NB4 (cell line): ENCODE results near the gene FOXP1.

Source experiments
- CTCF ChIP-seq: IDR thresholded peaks from one replicate; pipeline ENCODE4 v1.5.1; 2012; ENCODE audit warnings: low read depth, low read length
- MYC ChIP-seq: IDR thresholded peaks from 2 replicates; pipeline ENCODE4 v1.6.1; 2011; ENCODE audit warnings: low read depth, low read length
- POLR2A ChIP-seq: IDR thresholded peaks from 2 replicates; pipeline ENCODE4 v1.6.1; 2011; ENCODE audit warnings: mild to moderate bottlenecking; ENCODE audit not compliant: insufficient read length; ENCODE audit errors: extremely low read depth

GRCh38 chr3:71585131-71585530, 1.6 kb upstream of the FOXP1 start:
- no peak for TF ChIP-seq CTCF
- no peak for TF ChIP-seq POLR2A
- TF ChIP-seq MYC: no peak
